PC-9 (cell line): ENCODE results near the gene SNRPA1.

Experiments
- CTCF ChIP-seq: fragments of 200-600 bp; sonication (generic); conservative IDR thresholded peaks from 2 replicates; pipeline ENCODE4 v1.6.1; 2017; ENCODE audit warnings: mixed run types, antibody characterized with exemption, mild to moderate bottlenecking, moderate library complexity
- EZH2 ChIP-seq: fragments of 200-600 bp; sonication (generic); IDR thresholded peaks from 2 replicates; pipeline ENCODE4 v1.8.0; 2017; ENCODE audit warnings: antibody characterized with exemption, low read depth

GRCh38 chr15:101313041-101313761 is 18.2 kb upstream of the SNRPA1 start:
- TF ChIP-seq CTCF (no peak), EZH2 (no peak)
